ENCODE results near the gene ATP7A. TPM values are rescaled to one million over a fixed set of nuclear protein-coding genes. Genes with fewer than 3 reads are reported as not detected.

The ATP7A gene
- total and polyA plus RNA-seq, 9 of the 15 experiments (the other 6 are each of a cell fraction or from before 2014, with no cell fraction given) = 7.8 to 22.7 (median 11.6) TPM

DNA sequence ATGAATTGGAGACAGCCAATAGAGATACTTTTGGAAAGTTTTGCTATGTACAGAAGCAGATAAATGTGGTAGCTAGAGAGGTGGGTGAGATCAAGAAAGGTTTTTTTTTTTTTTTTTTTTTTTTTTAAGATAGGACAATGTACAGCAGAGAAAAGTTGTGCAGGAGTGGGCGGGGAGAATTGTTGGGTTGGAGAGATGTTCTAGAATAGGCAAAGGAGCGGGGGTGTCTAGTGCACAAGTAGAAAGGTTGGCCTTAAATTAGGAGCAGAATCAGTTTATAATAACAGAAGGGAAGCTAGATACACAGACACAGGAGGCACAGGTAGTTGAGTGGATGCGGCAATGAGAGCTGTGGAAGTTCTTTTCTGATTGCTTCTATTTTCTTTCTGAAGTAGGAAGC lies 127.4 kb downstream of the ATP7A start:
- H3K4me3 ChIP-seq = no peak overlapping the region
- no peaks in the 10 kb centered on the region for H3K27me3 ChIP-seq (ENCODE audit: control insufficient read depth in 2 of 2, insufficient read depth in 2 of 2, low read length in 2 of 2)
- DNase-seq (ENCODE audit: extremely low read depth in 1 of 4, low spot score in 3 of 4) (no peak), ATAC-seq (no peak), FAIRE-seq (no peak)
- POLR2A ChIA-PET = interaction anchor here (0.6 kb wide), 1 partner anchor 1022 kb away, joined by 4 read pairs; no protein-coding TSS in a partner anchor
- H3K79me2 ChIP-seq (ENCODE audit: control insufficient read depth, insufficient read depth, low read length) = no peaks in the 10 kb centered on the region
- no TSS peak for BruUV-seq (replicated peaks)
- H3K36me3 ChIP-seq (ENCODE audit: control insufficient read depth, insufficient read depth, low read length) = no peaks in the 10 kb centered on the region; the same call in 2 of the 3 replicates
- no peak overlapping the region for H3K4me2 ChIP-seq (ENCODE audit: insufficient read depth, low read length)
- H3K9me3 ChIP-seq (replicated peaks; ENCODE audit: control insufficient read depth, insufficient read depth, low read depth, low read length) = no peaks in the 10 kb centered on the region
- CTCF ChIA-PET (ENCODE audit: low intra/inter-chr PET ratio) = no interaction called here
- H3K27ac ChIP-seq (ENCODE audit: extremely low read depth, low read depth, low read length) = no peak overlapping the region
- in situ Hi-C loops (cut with MboI) (no loop called here), intact Hi-C loops (cut with micrococcal nuclease) (no loop called here)
- 75% methylated on average over 3 of the region's 3 CpGs for WGBS (ENCODE audit: insufficient coverage, low coverage, missing lambda C conversion rate)
- H3K4me1 ChIP-seq (replicated peaks in 1 of 2; ENCODE audit: control insufficient read depth in 2 of 2, insufficient read depth in 2 of 2, low read length in 2 of 2) = no peaks in the 10 kb centered on the region
- H4K20me1 ChIP-seq (replicated peaks; ENCODE audit: control insufficient read depth, insufficient read depth, low read length) = no peaks in the 10 kb centered on the region
- H2AFZ ChIP-seq (ENCODE audit: low read depth, low read length) = no peak overlapping the region
- no peaks in the 10 kb centered on the region for H3K9me1 ChIP-seq (ENCODE audit: control insufficient read depth, insufficient read depth, low read length)
- no peak for TF ChIP-seq TEAD1 (CRISPR knock-in tag; IDR thresholded peaks at IDR 0.05)
- no peak for TF ChIP-seq NUFIP1 (IDR thresholded peaks at IDR 0.05; ENCODE audit: partially characterized antibody)
- no peak for TF ChIP-seq CBFA2T2 (conservative IDR thresholded peaks at IDR 0.05)
- TF ChIP-seq SRF (CRISPR knock-in tag; IDR thresholded peaks at IDR 0.05) = no peak
- no peak for TF ChIP-seq ZNF212 (CRISPR knock-in tag; IDR thresholded peaks at IDR 0.05)
- no peak for TF ChIP-seq NR0B1 (IDR thresholded peaks at IDR 0.05; ENCODE audit: partially characterized antibody)
- TF ChIP-seq, protein P1, sequence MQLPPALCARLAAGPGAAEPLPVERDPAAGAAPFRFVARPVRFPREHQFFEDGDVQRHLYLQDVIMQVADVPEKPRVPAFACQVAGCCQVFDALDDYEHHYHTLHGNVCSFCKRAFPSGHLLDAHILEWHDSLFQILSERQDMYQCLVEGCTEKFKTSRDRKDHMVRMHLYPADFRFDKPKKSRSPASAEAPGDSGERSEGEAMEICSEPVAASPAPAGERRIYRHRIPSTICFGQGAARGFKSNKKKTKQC (CRISPR knock-in tag; IDR thresholded peaks at IDR 0.05) = no peak
- no peak for TF ChIP-seq PML (IDR thresholded peaks at IDR 0.05; ENCODE audit: low read length)
- no peak overlapping the region for H3K9ac ChIP-seq (ENCODE audit: insufficient read depth in 1 of 2, low read depth in 2 of 2, low read length in 2 of 2)

Data from K562 (cell line).